Measurements from ENCODE around the gene DIRAS3. TPM values are rescaled to one million over a fixed set of nuclear protein-coding genes. Genes with fewer than 3 reads are reported as not detected.
A peak's percentile ranks its signal among the peaks of the same experiment; 100 is the strongest.

Gene DIRAS3
- total RNA-seq, result 1 to 10 TPM in 1 of 2 donors, under 1 TPM in 1; 0.39 to 2.0 TPM
- polyA plus RNA-seq (ENCODE audit: insufficient read depth, low read depth, low replicate concordance), result 13.8 TPM
- long read RNA-seq, donor 1, transcript DIRAS3-202 (2 exons, 1,481 nt), result major isoform, 38 of 38 reads
- long read RNA-seq, donor 1, partial matches to known transcripts, result 0 of 38 reads
- long read RNA-seq, donor 1, other reads (novel, unspliced or antisense), result 0 of 38 reads
- long read RNA-seq, donor 2, transcript DIRAS3-202 (2 exons, 1,481 nt), result major isoform, 35 of 58 reads
- long read RNA-seq, donor 2, partial matches to known transcripts, result 23 of 58 reads
- long read RNA-seq, donor 2, other reads (novel, unspliced or antisense), result 0 of 58 reads

- intact Hi-C loops (cut with DNase I; ENCODE audit: low total_unique reads), result no loop called here
- no peak for DNase-seq
These were observed at the start of gene DIRAS3 for GRCh38 chr1:68049941-68050878. DIRAS3 (minus strand) TSS chr1:68050627; CDS start chr1:68047297, 3,330 bp downstream.

GRCh38 chr1:68093737-68094136 lies 43.3 kb upstream of the DIRAS3 start:
- Histone ChIP-seq H3K9me3 (no peaks in the 10 kb centered on the region), H3K36me3 (ENCODE audit: low read depth, missing control alignments) (no peaks in the 10 kb centered on the region), H3K27me3 (no peaks in the 10 kb centered on the region), H3K4me1 (no peaks in the 10 kb centered on the region), H3K27ac (no peak overlapping the region), H3K4me3 (no peak overlapping the region)
- TF ChIP-seq POLR2A (IDR thresholded peaks at IDR 0.05), result no peak
- no peak for TF ChIP-seq CTCF (IDR thresholded peaks at IDR 0.05)
- intact Hi-C loops (cut with DNase I; ENCODE audit: low total_unique reads), result no loop called here
- no peak for DNase-seq

More at GRCh38 chr1:68049941-68050878, at the start of gene DIRAS3:
- TF ChIP-seq POLR2A (IDR thresholded peaks at IDR 0.05) (no peak), CTCF (IDR thresholded peaks at IDR 0.05) (no peak)
- H3K4me1 ChIP-seq, result no peaks in the 10 kb centered on the region
- H3K27ac ChIP-seq, result no peak within 1 kb of the TSS
- no peaks in the 10 kb centered on the region for H3K27me3 ChIP-seq
- no peaks in the 10 kb centered on the region for H3K36me3 ChIP-seq (ENCODE audit: low read depth, missing control alignments)
- WGBS, 2 donors, result 36 to 42% methylated on average over 35 to 45 of the region's 45 CpGs
- peak within 1 kb of the TSS; percentile 10 to 14 for H3K4me3 ChIP-seq
- H3K9me3 ChIP-seq, result no peaks in the 10 kb centered on the region

GRCh38 chr1:68087184-68087583 lies 36.8 kb upstream of the DIRAS3 start:
- Histone ChIP-seq H3K36me3 (ENCODE audit: low read depth, missing control alignments) (no peaks in the 10 kb centered on the region), H3K9me3 (no peaks in the 10 kb centered on the region), H3K27ac (no peak overlapping the region), H3K4me3 (no peak overlapping the region), H3K4me1 (no peaks in the 10 kb centered on the region), H3K27me3 (no peaks in the 10 kb centered on the region)
- TF ChIP-seq POLR2A (IDR thresholded peaks at IDR 0.05) (no peak), CTCF (IDR thresholded peaks at IDR 0.05) (no peak)
- intact Hi-C loops (cut with DNase I; ENCODE audit: low total_unique reads), result no loop called here
- 84 to 85% methylated on average over 4 of the region's 4 CpGs for WGBS, 2 donors
- no peak for DNase-seq

- H3K4me3 ChIP-seq, result no peak overlapping the region
- H3K36me3 ChIP-seq (ENCODE audit: low read depth, missing control alignments), result no peaks in the 10 kb centered on the region
- intact Hi-C loops (cut with DNase I; ENCODE audit: low total_unique reads), result no loop called here
- H3K27ac ChIP-seq, result no peak overlapping the region
- WGBS, 2 donors, result 95 to 100% methylated on average over 1 of the region's 1 CpG
- H3K9me3 ChIP-seq, result no peaks in the 10 kb centered on the region
- H3K27me3 ChIP-seq, result no peaks in the 10 kb centered on the region
- TF ChIP-seq CTCF (IDR thresholded peaks at IDR 0.05), result no peak
- TF ChIP-seq POLR2A (IDR thresholded peaks at IDR 0.05), result no peak
- DNase-seq, result no peak
- H3K4me1 ChIP-seq, result no peaks in the 10 kb centered on the region
These were observed 35.3 kb upstream of the DIRAS3 start for GRCh38 chr1:68085752-68086151.

Data from testis (tissue), 5 donors.